Neuronal stem cell (in vitro differentiated cells): ENCODE measurements around the gene TRIM63.

Source experiments
- DNase-seq: peaks from one replicate; pipeline ENCODE4 v3.0.0-alpha.2; 2013; ENCODE audit warnings: low spot score
- H2AFZ ChIP-seq: one replicate; pipeline ENCODE4 v1.6.1; 2013; ENCODE audit warnings: mild to moderate bottlenecking, low read length, inconsistent platforms
- H2AK5ac ChIP-seq: 2 replicates; pipeline ENCODE4 v1.6.1; 2013; ENCODE audit warnings: low read depth, mild to moderate bottlenecking, inconsistent platforms, low read length, moderate library complexity, mixed read lengths
- H2BK120ac ChIP-seq: 2 replicates; pipeline ENCODE4 v1.6.1; 2013; ENCODE audit warnings: low read depth, mild to moderate bottlenecking, inconsistent platforms, low read length, moderate library complexity, mixed read lengths
- H2BK12ac ChIP-seq: one replicate; pipeline ENCODE4 v1.6.1; 2013; ENCODE audit warnings: low read length, inconsistent platforms
- H2BK15ac ChIP-seq: 2 replicates; pipeline ENCODE4 v1.6.1; 2013; ENCODE audit warnings: mild to moderate bottlenecking, low read length, inconsistent platforms, mixed read lengths
- H2BK5ac ChIP-seq: one replicate; pipeline ENCODE4 v1.6.1; 2013; ENCODE audit warnings: inconsistent platforms, mild to moderate bottlenecking, low read length, moderate library complexity
- H3K14ac ChIP-seq: one replicate; pipeline ENCODE4 v1.6.1; 2013; ENCODE audit warnings: low read length, inconsistent platforms
- H3K18ac ChIP-seq: 2 replicates; pipeline ENCODE4 v1.6.1; 2013; ENCODE audit warnings: low read length, inconsistent platforms
- H3K23ac ChIP-seq: 2 replicates; pipeline ENCODE4 v1.6.1; 2013; ENCODE audit warnings: low read depth, mild to moderate bottlenecking, mixed read lengths, low read length, inconsistent platforms; ENCODE audit not compliant: poor library complexity
- H3K27ac ChIP-seq: replicated peaks from 3 replicates; pipeline ENCODE4 v1.5.1; 2013; ENCODE audit warnings: low read length, inconsistent platforms
- H3K27me3 ChIP-seq, 3 experiments: 2 replicates each; pipeline ENCODE4 v1.6.1; 2013; ENCODE audit warnings: low read length in 3 of 3, mild to moderate bottlenecking in 2 of 3, inconsistent platforms in 1 of 3, low read depth in 1 of 3, mixed read lengths in 1 of 3, moderate library complexity in 1 of 3; ENCODE audit not compliant: control insufficient read depth in 3 of 3, insufficient read depth in 3 of 3
- H3K36me3 ChIP-seq, 2 donors: replicated peaks in 1 of 2; 2 replicates each; pipeline ENCODE4 v1.6.1; 2013; ENCODE audit warnings: low read length in 2 of 2; ENCODE audit not compliant: control insufficient read depth in 2 of 2, insufficient read depth in 2 of 2
- H3K4ac ChIP-seq: 2 replicates; pipeline ENCODE4 v1.6.1; 2013; ENCODE audit warnings: inconsistent platforms, mild to moderate bottlenecking, low read length, moderate library complexity
- H3K4me1 ChIP-seq, 2 donors: 1 replicate in 1 of 2; 2 replicates in 1 of 2; pipeline ENCODE4 v1.6.1; 2013; ENCODE audit warnings: low read length in 2 of 2, low read depth in 1 of 2; ENCODE audit not compliant: control insufficient read depth in 2 of 2, insufficient read depth in 1 of 2
- H3K4me2 ChIP-seq: one replicate; pipeline ENCODE4 v1.6.1; 2013; ENCODE audit warnings: mild to moderate bottlenecking, low read length, inconsistent platforms; ENCODE audit not compliant: insufficient read depth, poor library complexity, severe bottlenecking
- H3K4me3 ChIP-seq, 2 donors: 2 replicates each; pipeline ENCODE4 v1.5.1; 2013; ENCODE audit warnings: low read length in 2 of 2, mild to moderate bottlenecking in 2 of 2, inconsistent platforms in 1 of 2, moderate library complexity in 1 of 2
- H3K79me1 ChIP-seq: one replicate; pipeline ENCODE4 v1.6.1; 2013; ENCODE audit warnings: low read depth, mild to moderate bottlenecking, inconsistent platforms, low read length, moderate library complexity
- H3K9ac ChIP-seq: one replicate; pipeline ENCODE4 v1.6.1; 2013; ENCODE audit warnings: mild to moderate bottlenecking, low read depth, low read length, inconsistent platforms; ENCODE audit not compliant: poor library complexity
- H3K9me3 ChIP-seq, 2 donors: replicated peaks in 1 of 2; 2 replicates each; pipeline versions ENCODE3 to v1.6.1; 2013; ENCODE audit warnings: low read length in 2 of 2, mild to moderate bottlenecking in 2 of 2, inconsistent platforms in 1 of 2, low read depth in 1 of 2, mixed read lengths in 1 of 2, moderate library complexity in 1 of 2; ENCODE audit not compliant: control insufficient read depth in 2 of 2, insufficient read depth in 1 of 2
- H4K8ac ChIP-seq: one replicate; pipeline ENCODE4 v1.6.1; 2013; ENCODE audit warnings: low read depth, mild to moderate bottlenecking, inconsistent platforms, low read length, moderate library complexity
- H4K91ac ChIP-seq: one replicate; pipeline ENCODE4 v1.6.1; 2013; ENCODE audit warnings: low read length, low read depth, mild to moderate bottlenecking, inconsistent platforms; ENCODE audit not compliant: poor library complexity
- WGBS, 2 donors: extraction: QIAGEN DNeasy Blood & Tissue Kit; methylation state at CpG; one replicate each; pipeline ENCODE4 v1.1.7; 2013; ENCODE audit warnings: missing lambda C conversion rate in 2 of 2, mixed read lengths in 1 of 2; ENCODE audit not compliant: insufficient read length in 2 of 2, insufficient replicate concordance in 1 of 2; ENCODE audit errors: extremely low coverage in 2 of 2; 5-methylcytosine and 5-hydroxymethylcytosine counted together

The TRIM63 gene

DNA sequence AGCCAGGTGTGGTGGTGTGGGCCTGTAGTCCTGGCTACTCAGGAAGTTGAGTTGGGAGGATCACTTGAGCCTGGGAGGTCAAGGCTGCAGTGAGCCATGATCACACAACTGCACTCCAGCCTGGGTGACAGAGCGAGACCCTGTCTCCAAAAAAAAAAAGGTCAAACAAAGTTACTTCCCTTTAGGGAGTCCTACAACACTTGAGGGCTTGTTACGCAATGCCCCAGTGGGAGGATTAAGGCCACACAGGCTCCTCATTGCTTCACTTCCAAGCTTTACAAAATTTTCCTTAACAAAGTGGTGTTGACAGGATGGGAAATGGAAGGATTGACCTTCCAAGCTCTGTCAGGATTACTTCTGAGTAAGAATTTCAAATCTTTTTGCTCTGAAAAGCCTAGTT lies 52.1 kb downstream of the TRIM63 start:
- peaks cover 4 to 37% of the 10 kb centered on the region in 2 donors for H3K4me1 ChIP-seq
- no peak overlapping the region for H2BK12ac ChIP-seq
- H3K4me2 ChIP-seq: no peak overlapping the region
- H3K4ac ChIP-seq: no peak overlapping the region
- no peak overlapping the region for H2AK5ac ChIP-seq
- no peak overlapping the region for H2BK5ac ChIP-seq
- no peaks in the 10 kb centered on the region for H3K9me3 ChIP-seq
- no peak overlapping the region for H2BK120ac ChIP-seq
- H3K4me3 ChIP-seq: no peak overlapping the region
- H3K36me3 ChIP-seq: no peaks in the 10 kb centered on the region
- no peak overlapping the region for H3K9ac ChIP-seq
- no peak overlapping the region for H2BK15ac ChIP-seq
- no peaks in the 10 kb centered on the region for H3K79me1 ChIP-seq
- no peak overlapping the region for H2AFZ ChIP-seq
- H3K27ac ChIP-seq: no peak overlapping the region
- no peak overlapping the region for H3K18ac ChIP-seq
- no peak for DNase-seq
- H3K14ac ChIP-seq: no peak overlapping the region
- WGBS, 2 donors: no CpG with 5 or more reads among the region's 2 CpGs
- H3K27me3 ChIP-seq: no peaks in the 10 kb centered on the region
- no peak overlapping the region for H4K91ac ChIP-seq
- H4K8ac ChIP-seq: no peak overlapping the region
- no peak overlapping the region for H3K23ac ChIP-seq

DNA sequence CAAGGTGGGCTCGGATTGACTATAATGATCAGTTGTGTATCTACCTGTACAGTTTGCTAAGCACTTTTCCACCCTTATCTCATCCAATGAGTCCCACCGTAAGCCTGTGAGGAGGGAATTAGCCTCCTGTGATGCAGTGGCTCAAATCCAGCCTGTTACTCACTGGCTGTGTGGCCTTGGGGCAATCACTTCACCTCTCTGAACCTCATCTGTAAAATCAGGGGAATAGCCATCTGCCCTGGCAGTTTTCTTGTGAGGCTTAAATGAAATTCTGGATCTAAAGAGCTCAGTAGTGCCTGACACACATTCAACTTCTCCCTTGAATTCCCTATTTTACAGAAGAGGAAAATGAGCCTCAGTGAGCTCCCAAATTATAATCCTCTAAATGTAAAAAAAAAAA lies 53.3 kb downstream of the TRIM63 start:
- no peak overlapping the region for H4K91ac ChIP-seq
- no peak overlapping the region for H3K4me2 ChIP-seq
- no peak overlapping the region for H3K4me3 ChIP-seq
- H3K18ac ChIP-seq: no peak overlapping the region
- H2BK15ac ChIP-seq: no peak overlapping the region
- peaks cover 4 to 27% of the 10 kb centered on the region in 2 donors for H3K4me1 ChIP-seq
- no peak overlapping the region for H3K27ac ChIP-seq
- H3K79me1 ChIP-seq: no peaks in the 10 kb centered on the region
- no peak overlapping the region for H3K4ac ChIP-seq
- no peak overlapping the region for H2BK12ac ChIP-seq
- no peaks in the 10 kb centered on the region for H3K9me3 ChIP-seq
- H2AFZ ChIP-seq: no peak overlapping the region
- H3K9ac ChIP-seq: no peak overlapping the region
- no CpG with 5 or more reads among the region's 2 CpGs for WGBS, 2 donors
- H3K14ac ChIP-seq: no peak overlapping the region
- H3K23ac ChIP-seq: no peak overlapping the region
- no peak for DNase-seq
- no peaks in the 10 kb centered on the region for H3K27me3 ChIP-seq
- no peaks in the 10 kb centered on the region for H3K36me3 ChIP-seq
- no peak overlapping the region for H2AK5ac ChIP-seq
- H4K8ac ChIP-seq: no peak overlapping the region
- H2BK120ac ChIP-seq: no peak overlapping the region
- no peak overlapping the region for H2BK5ac ChIP-seq

DNA sequence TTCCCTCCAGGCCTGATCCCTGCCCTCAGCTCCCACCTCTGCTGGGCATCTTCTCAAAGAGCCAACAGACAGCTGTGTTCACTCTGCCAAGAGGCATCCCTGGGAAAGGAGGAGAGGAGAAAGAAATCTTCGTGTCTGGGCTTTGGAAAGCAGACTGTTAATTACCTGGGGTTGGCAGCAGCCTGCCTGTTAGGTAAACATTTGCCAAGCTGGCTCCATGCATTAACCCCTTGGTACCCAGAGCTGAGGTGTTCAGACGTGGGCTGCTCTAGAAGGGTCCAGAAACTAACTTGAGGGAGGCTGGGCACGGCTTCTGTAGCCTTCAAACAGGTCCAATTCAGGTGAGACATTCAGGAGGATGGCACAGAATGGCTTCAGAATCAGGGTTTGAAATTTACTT lies 54.6 kb downstream of the TRIM63 start:
- Histone ChIP-seq H2BK5ac (no peak overlapping the region), H3K4me1 (peaks cover 4 to 20% of the 10 kb centered on the region in 2 donors), H3K18ac (no peak overlapping the region), H3K4me3 (no peak overlapping the region), H3K27me3 (no peaks in the 10 kb centered on the region), H4K91ac (no peak overlapping the region), H3K79me1 (no peaks in the 10 kb centered on the region), H3K9ac (no peak overlapping the region), H3K14ac (no peak overlapping the region), H2BK120ac (no peak overlapping the region), H3K27ac (no peak overlapping the region), H2BK12ac (no peak overlapping the region), H3K9me3 (no peaks in the 10 kb centered on the region), H3K4me2 (no peak overlapping the region), H3K23ac (no peak overlapping the region), H4K8ac (no peak overlapping the region), H3K36me3 (no peaks in the 10 kb centered on the region), H2AK5ac (no peak overlapping the region), H3K4ac (no peak overlapping the region), H2BK15ac (no peak overlapping the region), H2AFZ (no peak overlapping the region)
- WGBS, 2 donors: no CpG with 5 or more reads among the region's 3 CpGs
- DNase-seq: no peak

DNA sequence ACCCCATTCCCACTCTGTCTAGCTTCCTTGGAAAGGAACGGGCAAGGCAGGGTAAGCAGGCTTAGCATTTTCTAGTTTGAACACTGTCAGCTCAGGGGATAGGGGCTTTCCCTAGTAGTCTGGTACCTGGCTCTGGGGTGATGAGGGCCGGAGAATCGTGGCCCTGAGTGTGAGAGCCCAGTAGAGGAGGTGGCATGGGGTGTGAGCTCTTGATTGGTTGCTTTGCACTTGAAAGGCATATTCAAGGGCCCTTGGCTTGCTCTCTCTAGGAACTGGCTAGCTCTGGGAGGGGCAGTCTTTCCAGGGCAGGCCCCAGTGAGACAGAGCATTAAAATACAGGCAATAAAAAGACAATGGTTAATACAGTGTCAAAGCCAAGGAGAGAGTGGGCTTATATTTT lies 56.6 kb downstream of the TRIM63 start:
- Histone ChIP-seq H4K8ac (no peak overlapping the region), H3K36me3 (no peaks in the 10 kb centered on the region), H3K27me3 (peaks cover 0 to 2% (median 0%) of the 10 kb centered on the region in 3 experiments), H3K18ac (no peak overlapping the region), H4K91ac (no peak overlapping the region), H3K4me3 (no peak overlapping the region), H3K14ac (no peak overlapping the region), H3K27ac (no peak overlapping the region), H2BK15ac (no peak overlapping the region), H2AK5ac (no peak overlapping the region), H3K9ac (no peak overlapping the region), H2BK5ac (no peak overlapping the region), H2BK120ac (no peak overlapping the region), H3K23ac (no peak overlapping the region), H2AFZ (peak overlapping the region; percentile 55), H3K79me1 (no peaks in the 10 kb centered on the region), H3K4me1 (peaks cover 0 to 3% of the 10 kb centered on the region in 2 donors), H3K4me2 (no peak overlapping the region), H2BK12ac (no peak overlapping the region), H3K4ac (no peak overlapping the region), H3K9me3 (no peaks in the 10 kb centered on the region)
- WGBS, 2 donors: no CpG with 5 or more reads among the region's 3 CpGs
- no peak for DNase-seq
